Type B pancreatic cell (in vitro differentiated cells): Measurements from ENCODE around the gene OPN1LW. TPM values are rescaled to one million over a fixed set of nuclear protein-coding genes. Genes with fewer than 3 reads are reported as not detected.
"Not testable (repeated sequence)": the region's sequence is repeated elsewhere in the genome, so short reads cannot be mapped to it uniquely, and the experiment has no call there.

ENCODE experiments used
- DNase-seq: peaks from one replicate; pipeline ENCODE4 v3.0.0; 2021; ENCODE audit warnings: mixed read lengths; ENCODE audit not compliant: unreplicated experiment; ENCODE audit errors: extremely low spot score
- H3K27ac Mint-ChIP-seq: 2 replicates; pipeline ENCODE4 v1.8.0; 2021; ENCODE audit warnings: mild to moderate bottlenecking, mixed read lengths
- H3K27me3 Mint-ChIP-seq: 2 replicates; pipeline ENCODE4 v1.8.0; 2021; ENCODE audit warnings: mixed read lengths
- H3K36me3 Mint-ChIP-seq: 2 replicates; pipeline ENCODE4 v1.8.0; 2021; ENCODE audit warnings: mixed read lengths
- H3K4me1 Mint-ChIP-seq: one replicate; pipeline ENCODE4 v1.8.0; 2021; ENCODE audit warnings: mixed read lengths; ENCODE audit not compliant: unreplicated experiment
- H3K4me3 Mint-ChIP-seq: 2 replicates; pipeline ENCODE4 v1.8.0; 2021; ENCODE audit warnings: mild to moderate bottlenecking, mixed read lengths
- H3K9me3 Mint-ChIP-seq: 2 replicates; pipeline ENCODE4 v1.8.0; 2021; ENCODE audit warnings: mixed read lengths
- long read RNA-seq: library from polyadenylated mRNA; unstranded; transcript quantifications from one replicate; pipeline ENCODE4 v2.0.0, GENCODE V29; 2020
- total RNA-seq: library from RNA; stranded (reverse); gene quantifications from 2 replicates; pipeline ENCODE4 v1.2.1, GENCODE V29; 2021; ENCODE audit warnings: low replicate concordance
- TF ChIP-seq, protein P1 (sequence below): fragments of 200-600 bp; sonication (generic); conservative IDR thresholded peaks from 2 replicates; pipeline ENCODE4 v1.5.0; 2021; ENCODE audit warnings: antibody characterized with exemption, mild to moderate bottlenecking

The OPN1LW gene
- not detected in 2 replicates for total RNA-seq
- long read RNA-seq = 0 reads

- H3K36me3 Mint-ChIP-seq, DNase-seq, H3K27ac Mint-ChIP-seq: not testable (repeated sequence)
Measured at GRCh38 chrX:154144010-154144409, at the start of gene OPN1LW. Gene OPN1LW, plus strand, starts transcription at chrX:154144243. Its CDS starts 41 bp downstream, at chrX:154144284.

DNA sequence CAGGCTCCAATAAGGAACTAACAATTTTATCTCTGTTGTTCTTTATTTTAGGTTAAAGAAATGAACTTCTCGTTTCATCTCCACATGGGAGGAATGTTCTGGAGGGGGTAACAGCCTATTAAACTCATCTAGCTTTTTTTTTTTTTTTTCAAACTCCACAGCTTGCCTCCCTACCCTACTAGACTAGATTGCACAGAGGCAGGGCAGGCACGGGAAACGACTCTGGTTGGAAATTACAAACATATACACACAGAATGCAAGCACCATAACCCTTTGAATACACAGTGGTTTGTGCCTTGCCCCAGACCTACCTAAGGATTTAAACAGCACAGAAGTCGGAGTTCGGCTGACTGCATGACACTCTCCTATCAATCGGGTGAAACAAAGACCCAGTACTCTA is 49.2 kb upstream of the OPN1LW start:
- Mint-ChIP-seq H3K27me3 (no peaks in the 10 kb centered on the region), H3K36me3 (peaks cover 6% of the 10 kb centered on the region), H3K4me1 (peaks cover 38% of the 10 kb centered on the region), H3K27ac (peak overlapping the region; percentile 47), H3K4me3 (peak overlapping the region; percentile 78), H3K9me3 (no peaks in the 10 kb centered on the region)
- DNase-seq = no peak
- TF ChIP-seq, protein P1, sequence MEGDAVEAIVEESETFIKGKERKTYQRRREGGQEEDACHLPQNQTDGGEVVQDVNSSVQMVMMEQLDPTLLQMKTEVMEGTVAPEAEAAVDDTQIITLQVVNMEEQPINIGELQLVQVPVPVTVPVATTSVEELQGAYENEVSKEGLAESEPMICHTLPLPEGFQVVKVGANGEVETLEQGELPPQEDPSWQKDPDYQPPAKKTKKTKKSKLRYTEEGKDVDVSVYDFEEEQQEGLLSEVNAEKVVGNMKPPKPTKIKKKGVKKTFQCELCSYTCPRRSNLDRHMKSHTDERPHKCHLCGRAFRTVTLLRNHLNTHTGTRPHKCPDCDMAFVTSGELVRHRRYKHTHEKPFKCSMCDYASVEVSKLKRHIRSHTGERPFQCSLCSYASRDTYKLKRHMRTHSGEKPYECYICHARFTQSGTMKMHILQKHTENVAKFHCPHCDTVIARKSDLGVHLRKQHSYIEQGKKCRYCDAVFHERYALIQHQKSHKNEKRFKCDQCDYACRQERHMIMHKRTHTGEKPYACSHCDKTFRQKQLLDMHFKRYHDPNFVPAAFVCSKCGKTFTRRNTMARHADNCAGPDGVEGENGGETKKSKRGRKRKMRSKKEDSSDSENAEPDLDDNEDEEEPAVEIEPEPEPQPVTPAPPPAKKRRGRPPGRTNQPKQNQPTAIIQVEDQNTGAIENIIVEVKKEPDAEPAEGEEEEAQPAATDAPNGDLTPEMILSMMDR = no peak

More at GRCh38 chrX:154144010-154144409, at the start of gene OPN1LW:
- not testable (repeated sequence) for H3K4me1 Mint-ChIP-seq, H3K4me3 Mint-ChIP-seq, H3K27me3 Mint-ChIP-seq, H3K9me3 Mint-ChIP-seq

GRCh38 chrX:154096140-154097002 is 47.7 kb upstream of the OPN1LW start:
- no peaks in the 10 kb centered on the region for H3K36me3 Mint-ChIP-seq
- no peaks in the 10 kb centered on the region for H3K27me3 Mint-ChIP-seq
- TF ChIP-seq, protein P1 = no peak
- H3K4me3 Mint-ChIP-seq = peak overlapping the region; percentile 87
- H3K27ac Mint-ChIP-seq = peak overlapping the region; percentile 76
- H3K4me1 Mint-ChIP-seq = peaks cover 38% of the 10 kb centered on the region
- no peak for DNase-seq
- no peaks in the 10 kb centered on the region for H3K9me3 Mint-ChIP-seq

- H3K27ac Mint-ChIP-seq = peak overlapping the region; percentile 76
- no peaks in the 10 kb centered on the region for H3K9me3 Mint-ChIP-seq
- no peaks in the 10 kb centered on the region for H3K27me3 Mint-ChIP-seq
- H3K36me3 Mint-ChIP-seq = no peaks in the 10 kb centered on the region
- H3K4me3 Mint-ChIP-seq = peak overlapping the region; percentile 87
- peaks cover 38% of the 10 kb centered on the region for H3K4me1 Mint-ChIP-seq
- TF ChIP-seq, protein P1 = no peak
- DNase-seq = peak; percentile 82
Measured at GRCh38 chrX:154097003-154097588, 46.9 kb upstream of the OPN1LW start.

GRCh38 chrX:154097589-154098541 is 46.2 kb upstream of the OPN1LW start, which contains the start of gene MECP2:
Gene MECP2, minus strand, starts transcription at chrX:154097717.
- no peaks in the 10 kb centered on the region for H3K27me3 Mint-ChIP-seq
- H3K4me1 Mint-ChIP-seq = peaks cover 31% of the 10 kb centered on the region

More at GRCh38 chrX:154097589-154098541, 46.2 kb upstream of the OPN1LW start, which contains the start of gene MECP2:
- TF ChIP-seq, protein P1 = no peak
- H3K36me3 Mint-ChIP-seq = no peaks in the 10 kb centered on the region
- peak within 1 kb of the TSS; percentile 76 for H3K27ac Mint-ChIP-seq
- DNase-seq = peak; percentile 91
- H3K4me3 Mint-ChIP-seq = peak within 1 kb of the TSS; percentile 87
- no peaks in the 10 kb centered on the region for H3K9me3 Mint-ChIP-seq
